OCI-LY1 (cell line): ENCODE data around the gene LCOR.

Source experiments
- H2AFZ ChIP-seq: fragments of 200-600 bp; sonication (generic), shearing (Covaris generic); 2 replicates; pipeline ENCODE4 v1.6.0; 2014; ENCODE audit warnings: antibody characterized with exemption, mild to moderate bottlenecking, low read length
- H3F3A ChIP-seq: fragments of 200-600 bp; sonication (generic), shearing (Covaris generic); 2 replicates; pipeline ENCODE4 v1.6.0; 2014; ENCODE audit warnings: mild to moderate bottlenecking, antibody characterized with exemption, low read length, moderate library complexity; ENCODE audit not compliant: insufficient read depth
- H3K27ac ChIP-seq: fragments of 200-600 bp; sonication (generic); 2 replicates; pipeline ENCODE4 v1.5.1; 2014; ENCODE audit warnings: low read length, mixed run types, mild to moderate bottlenecking, low read depth; ENCODE audit not compliant: poor library complexity, severe bottlenecking
- H3K27me3 ChIP-seq: fragments of 200-600 bp; sonication (generic); 2 replicates; pipeline ENCODE4 v1.6.0; 2014; ENCODE audit warnings: antibody characterized with exemption, mild to moderate bottlenecking, low read length, moderate library complexity; ENCODE audit not compliant: insufficient read depth
- H3K36me3 ChIP-seq: fragments of 200-600 bp; sonication (generic); 2 replicates; pipeline ENCODE4 v1.6.1; 2014; ENCODE audit warnings: mild to moderate bottlenecking, antibody characterized with exemption, low read length, moderate library complexity, mixed read lengths; ENCODE audit not compliant: insufficient read depth
- H3K4me1 ChIP-seq: fragments of 200-600 bp; sonication (generic); 2 replicates; pipeline ENCODE4 v1.5.1; 2014; ENCODE audit warnings: mild to moderate bottlenecking, low read length, moderate library complexity; ENCODE audit not compliant: insufficient read depth, severe bottlenecking
- H3K4me2 ChIP-seq: fragments of 200-600 bp; sonication (generic), shearing (Covaris generic); 2 replicates; pipeline ENCODE4 v1.6.1; 2014; ENCODE audit warnings: low read length
- H3K4me3 ChIP-seq: fragments of 200-600 bp; sonication (generic); 2 replicates; pipeline ENCODE4 v1.5.1; 2014; ENCODE audit warnings: low read length, low read depth, mild to moderate bottlenecking, mixed read lengths; ENCODE audit not compliant: poor library complexity, severe bottlenecking
- H3K79me2 ChIP-seq: fragments of 200-600 bp; shearing (Covaris generic); 2 replicates; pipeline ENCODE4 v1.6.1; 2016; ENCODE audit warnings: mixed run types, low read length, mixed read lengths; ENCODE audit not compliant: insufficient read depth
- H3K9ac ChIP-seq: fragments of 200-600 bp; sonication (generic), shearing (Covaris generic); 2 replicates; pipeline ENCODE4 v1.6.1; 2014; ENCODE audit warnings: mild to moderate bottlenecking, low read length, mixed read lengths
- H3K9me2 ChIP-seq: fragments of 200-600 bp; sonication (generic), shearing (Covaris generic); 2 replicates; pipeline ENCODE4 v1.6.1; 2014; ENCODE audit warnings: low read depth, mild to moderate bottlenecking, low read length, mixed read lengths
- H3K9me3 ChIP-seq: fragments of 200-600 bp; shearing (Covaris generic); 2 replicates; pipeline ENCODE4 v1.6.1; 2014; ENCODE audit warnings: low read length, mixed read lengths
- H4K20me1 ChIP-seq: fragments of 200-600 bp; sonication (generic), shearing (Covaris generic); 2 replicates; pipeline ENCODE4 v1.6.0; 2016; ENCODE audit warnings: mild to moderate bottlenecking, low read length; ENCODE audit not compliant: insufficient read depth
- EZH2 ChIP-seq: fragments of 200-600 bp; sonication (generic), shearing (Covaris generic); IDR thresholded peaks from 2 replicates; pipeline ENCODE4 v1.8.0; 2017; ENCODE audit warnings: borderline replicate concordance, mixed run types, mild to moderate bottlenecking, antibody characterized with exemption, low read length, moderate library complexity, mixed read lengths
- TF ChIP-seq, protein P1 (sequence below): fragments of 200-600 bp; sonication (generic), shearing (Covaris generic); IDR thresholded peaks from 2 replicates; pipeline ENCODE4 v1.5.1; 2017; ENCODE audit warnings: mild to moderate bottlenecking, antibody characterized with exemption, low read length, moderate library complexity, mixed read lengths

The LCOR gene

GRCh38 chr10:96924861-96925260 lies 92.8 kb downstream of the LCOR start:
- no peak overlapping the region for H3K4me3 ChIP-seq
- H3K4me2 ChIP-seq: no peak overlapping the region
- H3K4me1 ChIP-seq: peaks cover 3% of the 10 kb centered on the region
- H3K9me2 ChIP-seq: no peaks in the 10 kb centered on the region
- no peaks in the 10 kb centered on the region for H3K9me3 ChIP-seq
- H2AFZ ChIP-seq: no peak overlapping the region
- H4K20me1 ChIP-seq: no peaks in the 10 kb centered on the region
- H3K79me2 ChIP-seq: no peaks in the 10 kb centered on the region
- TF ChIP-seq EZH2: no peak
- TF ChIP-seq, protein P1, sequence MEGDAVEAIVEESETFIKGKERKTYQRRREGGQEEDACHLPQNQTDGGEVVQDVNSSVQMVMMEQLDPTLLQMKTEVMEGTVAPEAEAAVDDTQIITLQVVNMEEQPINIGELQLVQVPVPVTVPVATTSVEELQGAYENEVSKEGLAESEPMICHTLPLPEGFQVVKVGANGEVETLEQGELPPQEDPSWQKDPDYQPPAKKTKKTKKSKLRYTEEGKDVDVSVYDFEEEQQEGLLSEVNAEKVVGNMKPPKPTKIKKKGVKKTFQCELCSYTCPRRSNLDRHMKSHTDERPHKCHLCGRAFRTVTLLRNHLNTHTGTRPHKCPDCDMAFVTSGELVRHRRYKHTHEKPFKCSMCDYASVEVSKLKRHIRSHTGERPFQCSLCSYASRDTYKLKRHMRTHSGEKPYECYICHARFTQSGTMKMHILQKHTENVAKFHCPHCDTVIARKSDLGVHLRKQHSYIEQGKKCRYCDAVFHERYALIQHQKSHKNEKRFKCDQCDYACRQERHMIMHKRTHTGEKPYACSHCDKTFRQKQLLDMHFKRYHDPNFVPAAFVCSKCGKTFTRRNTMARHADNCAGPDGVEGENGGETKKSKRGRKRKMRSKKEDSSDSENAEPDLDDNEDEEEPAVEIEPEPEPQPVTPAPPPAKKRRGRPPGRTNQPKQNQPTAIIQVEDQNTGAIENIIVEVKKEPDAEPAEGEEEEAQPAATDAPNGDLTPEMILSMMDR: no peak
- H3K27me3 ChIP-seq: no peaks in the 10 kb centered on the region
- no peak overlapping the region for H3K27ac ChIP-seq
- H3K9ac ChIP-seq: no peak overlapping the region
- H3K36me3 ChIP-seq: peaks cover 19% of the 10 kb centered on the region
- no peaks in the 10 kb centered on the region for H3F3A ChIP-seq

- Histone ChIP-seq H3K27me3 (no peaks in the 10 kb centered on the region), H4K20me1 (no peaks in the 10 kb centered on the region), H3K27ac (no peak overlapping the region), H3K4me2 (no peak overlapping the region), H3K4me3 (no peak overlapping the region), H3K9ac (no peak overlapping the region), H3K79me2 (no peaks in the 10 kb centered on the region), H3K9me3 (no peaks in the 10 kb centered on the region), H3K36me3 (peaks cover 16% of the 10 kb centered on the region), H3K4me1 (peaks cover 3% of the 10 kb centered on the region), H3F3A (no peaks in the 10 kb centered on the region), H3K9me2 (no peaks in the 10 kb centered on the region), H2AFZ (no peak overlapping the region)
- TF ChIP-seq, protein P1: no peak
- TF ChIP-seq EZH2: no peak
These were observed 98.4 kb downstream of the LCOR start for GRCh38 chr10:96930469-96930868.

GRCh38 chr10:96935148-96935547 lies 103.0 kb downstream of the LCOR start:
- Histone ChIP-seq H3K9me3 (no peaks in the 10 kb centered on the region), H3F3A (no peaks in the 10 kb centered on the region), H3K27ac (no peak overlapping the region), H3K79me2 (no peaks in the 10 kb centered on the region), H3K4me3 (no peak overlapping the region), H3K9me2 (no peaks in the 10 kb centered on the region), H3K36me3 (no peaks in the 10 kb centered on the region), H3K4me2 (no peak overlapping the region), H3K9ac (no peak overlapping the region), H4K20me1 (no peaks in the 10 kb centered on the region), H3K4me1 (peaks cover 3% of the 10 kb centered on the region), H2AFZ (no peak overlapping the region), H3K27me3 (no peaks in the 10 kb centered on the region)
- TF ChIP-seq, protein P1: no peak
- no peak for TF ChIP-seq EZH2
